C4-2B (cell line): Measurements from ENCODE around the gene NEK3.
"Not testable (repeated sequence)": the region's sequence is repeated elsewhere in the genome, so short reads cannot be mapped to it uniquely, and the experiment has no call there.

Source experiments
- H3K27ac ChIP-seq: fragments of 450-650 bp; 2 replicates; pipeline ENCODE4 v1.5.1; 2017
- CTCF ChIP-seq: fragments of 450-650 bp; conservative IDR thresholded peaks from 2 replicates; pipeline ENCODE4 v1.5.1; 2017; ENCODE audit warnings: mild to moderate bottlenecking
- ZFX ChIP-seq: fragments of 450-650 bp; IDR thresholded peaks from 2 replicates; pipeline ENCODE4 v1.6.1; 2017

NEK3 gene

GRCh38 chr13:52187029-52187423, 27.6 kb upstream of the NEK3 start:
- no peak for TF ChIP-seq CTCF
- TF ChIP-seq ZFX, result no peak
- H3K27ac ChIP-seq, result no peak overlapping the region

GRCh38 chr13:52181316-52181954, 22.0 kb upstream of the NEK3 start:
- H3K27ac ChIP-seq, result not testable (repeated sequence)

- H3K27ac ChIP-seq, result no peak overlapping the region
- TF ChIP-seq ZFX, result no peak
Observed at GRCh38 chr13:52179925-52180324, 20.5 kb upstream of the NEK3 start.

GRCh38 chr13:52177276-52177675, 17.9 kb upstream of the NEK3 start:
- no peak for TF ChIP-seq ZFX
- TF ChIP-seq CTCF, result no peak

GRCh38 chr13:52173970-52174369, 14.6 kb upstream of the NEK3 start:
- H3K27ac ChIP-seq, result not testable (repeated sequence)

More at GRCh38 chr13:52177276-52177675, 17.9 kb upstream of the NEK3 start:
- no peak overlapping the region for H3K27ac ChIP-seq

GRCh38 chr13:52173373-52173772, 14.0 kb upstream of the NEK3 start:
- TF ChIP-seq CTCF (no peak), ZFX (no peak)
- H3K27ac ChIP-seq, result peak overlapping the region; percentile 70

- H3K27ac ChIP-seq, result not testable (repeated sequence)
Observed at GRCh38 chr13:52171686-52172085, 12.3 kb upstream of the NEK3 start.

- not testable (repeated sequence) for H3K27ac ChIP-seq
Observed at GRCh38 chr13:52170828-52171391, 11.5 kb upstream of the NEK3 start.

- TF ChIP-seq ZFX, result no peak
- TF ChIP-seq CTCF, result no peak
- no peak overlapping the region for H3K27ac ChIP-seq
Observed at GRCh38 chr13:52169839-52170238, 10.4 kb upstream of the NEK3 start.

GRCh38 chr13:52165411-52165810, 6.0 kb upstream of the NEK3 start:
- TF ChIP-seq CTCF (no peak), ZFX (no peak)
- H3K27ac ChIP-seq, result peak overlapping the region; percentile 65
